GM19395 (cell line): Measurements from ENCODE around the gene VWA5B2.
A peak's percentile ranks its signal among the peaks of the same experiment; 100 is the strongest.

Experiments used
- ATAC-seq: cut with Tn5 transposase; IDR thresholded peaks from one replicate; pipeline ENCODE4 v1.9.1; 2021; ENCODE audit warnings: mild to moderate bottlenecking, moderate library complexity; ENCODE audit not compliant: unreplicated experiment

Gene VWA5B2

DNA sequence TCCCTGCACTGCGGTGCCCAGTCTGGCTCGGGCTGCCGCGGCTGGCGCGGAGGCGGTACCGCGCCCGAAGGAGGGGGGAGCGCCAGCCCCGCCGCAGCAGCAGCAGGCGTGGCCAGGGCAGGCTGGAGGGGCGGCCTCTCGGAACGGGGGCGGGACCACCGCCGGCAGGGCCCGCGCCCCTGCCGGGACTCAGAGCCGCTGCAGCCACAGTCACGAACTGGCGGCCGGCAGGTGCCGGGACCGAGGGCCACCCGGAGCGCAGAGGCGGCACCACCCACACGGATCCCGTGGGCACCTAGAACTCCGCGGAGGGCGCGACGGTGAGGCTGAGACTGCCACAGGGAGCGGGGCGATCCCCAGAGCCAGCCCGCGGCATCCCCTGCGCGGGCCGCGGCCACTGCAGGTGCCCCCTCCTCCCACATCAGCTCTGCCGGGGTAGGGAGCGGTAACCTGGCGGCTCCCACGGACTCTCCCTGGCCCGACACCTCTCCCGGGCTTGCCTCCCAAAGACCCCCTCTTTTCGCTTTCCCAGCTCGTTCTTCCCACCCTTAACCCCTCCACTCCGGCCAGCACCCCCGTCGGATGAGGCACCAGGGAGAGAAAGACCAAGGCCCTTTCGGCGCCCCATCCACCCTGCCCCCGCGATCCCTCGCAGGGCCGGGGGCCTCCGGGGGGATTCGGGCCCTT, at the start of gene VWA5B2:
Gene VWA5B2, plus strand, starts transcription at position 192 of the 687 bp plus-strand sequence. CDS start 944 bp downstream, outside the sequence.
- ATAC-seq = no peak

DNA sequence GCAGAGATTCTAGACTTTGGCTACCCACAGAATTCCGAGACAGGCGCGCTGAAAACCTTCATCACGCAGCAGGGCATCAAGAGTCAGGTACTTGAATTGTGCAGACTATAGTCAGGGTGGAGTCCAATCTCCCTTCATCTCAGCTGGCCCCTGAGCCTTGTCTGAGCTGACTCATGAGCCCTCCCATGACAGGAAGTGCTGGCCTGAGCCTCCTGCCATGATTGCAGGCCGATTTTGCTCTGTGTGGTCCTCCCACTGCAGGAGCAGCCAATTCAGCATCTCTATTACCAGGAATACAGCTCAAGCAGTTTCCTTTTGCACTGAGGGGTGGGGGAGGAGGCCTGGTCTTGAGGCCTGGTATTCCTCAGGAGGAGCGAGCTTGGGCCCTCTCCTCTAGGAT, 49.2 kb upstream of the VWA5B2 start:
- no peak for ATAC-seq

DNA sequence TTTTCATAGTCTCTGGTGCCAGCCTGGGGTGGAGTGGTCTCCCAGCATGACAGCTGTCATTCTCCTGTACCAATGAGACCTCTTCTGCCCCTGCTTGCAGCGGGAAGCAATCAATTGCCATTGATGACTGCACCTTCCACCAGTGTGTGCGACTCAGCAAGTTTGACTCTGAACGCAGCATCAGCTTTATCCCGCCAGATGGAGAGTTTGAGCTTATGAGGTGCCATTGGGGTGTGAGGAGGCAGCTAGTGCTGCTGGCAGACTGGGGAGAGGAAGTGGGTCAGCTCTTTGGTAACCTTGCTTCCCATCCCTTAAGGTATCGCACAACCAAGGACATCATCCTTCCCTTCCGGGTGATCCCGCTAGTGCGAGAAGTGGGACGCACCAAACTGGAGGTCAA, 47.8 kb upstream of the VWA5B2 start:
- ATAC-seq = no peak

DNA sequence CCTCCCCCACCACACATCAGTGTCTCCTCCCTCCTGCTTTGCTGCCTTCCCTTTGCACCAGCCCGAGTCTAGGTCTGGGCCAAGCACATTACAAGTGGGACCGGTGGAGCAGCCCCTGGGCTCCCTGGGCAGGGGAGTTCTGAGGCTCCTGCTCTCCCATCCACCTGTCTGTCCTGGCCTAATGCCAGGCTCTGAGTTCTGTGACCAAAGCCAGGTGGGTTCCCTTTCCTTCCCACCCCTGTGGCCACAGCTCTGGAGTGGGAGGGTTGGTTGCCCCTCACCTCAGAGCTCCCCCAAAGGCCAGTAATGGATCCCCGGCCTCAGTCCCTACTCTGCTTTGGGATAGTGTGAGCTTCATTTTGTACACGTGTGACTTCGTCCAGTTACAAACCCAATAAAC, 45.7 kb upstream of the VWA5B2 start:
- no peak for ATAC-seq

DNA sequence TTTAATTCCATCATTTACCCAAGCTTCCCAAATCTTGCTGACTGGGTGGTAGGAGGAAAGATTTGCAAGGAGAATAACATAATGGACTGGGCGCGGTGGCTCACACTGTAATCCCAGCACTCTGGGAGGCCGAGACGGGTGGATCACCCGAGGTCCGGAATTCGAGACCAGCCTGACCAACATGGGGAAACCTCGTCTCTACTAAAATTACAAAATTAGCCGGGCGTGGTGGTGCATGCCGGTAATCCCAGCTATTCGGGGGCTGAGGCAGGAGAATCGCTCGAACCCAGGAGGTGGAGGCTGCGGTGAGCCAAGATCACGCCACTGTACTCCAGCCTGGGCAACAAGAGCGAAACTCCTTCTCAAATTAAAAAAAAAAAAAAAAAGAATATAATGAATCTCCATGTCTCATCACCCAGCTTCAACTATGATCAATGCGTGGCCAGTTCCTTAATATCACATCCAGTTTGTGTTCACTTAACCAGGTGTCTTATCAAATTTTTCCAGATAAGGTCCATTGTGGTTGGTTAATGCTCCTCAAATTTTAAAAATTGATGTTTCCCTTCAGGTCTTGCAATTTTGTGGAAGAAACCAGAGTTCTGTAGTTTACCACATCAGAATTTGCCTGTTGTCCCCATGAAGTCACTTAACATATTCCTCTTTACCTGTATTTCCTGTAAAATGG, 44.7 kb upstream of the VWA5B2 start:
- ATAC-seq = no peak

DNA sequence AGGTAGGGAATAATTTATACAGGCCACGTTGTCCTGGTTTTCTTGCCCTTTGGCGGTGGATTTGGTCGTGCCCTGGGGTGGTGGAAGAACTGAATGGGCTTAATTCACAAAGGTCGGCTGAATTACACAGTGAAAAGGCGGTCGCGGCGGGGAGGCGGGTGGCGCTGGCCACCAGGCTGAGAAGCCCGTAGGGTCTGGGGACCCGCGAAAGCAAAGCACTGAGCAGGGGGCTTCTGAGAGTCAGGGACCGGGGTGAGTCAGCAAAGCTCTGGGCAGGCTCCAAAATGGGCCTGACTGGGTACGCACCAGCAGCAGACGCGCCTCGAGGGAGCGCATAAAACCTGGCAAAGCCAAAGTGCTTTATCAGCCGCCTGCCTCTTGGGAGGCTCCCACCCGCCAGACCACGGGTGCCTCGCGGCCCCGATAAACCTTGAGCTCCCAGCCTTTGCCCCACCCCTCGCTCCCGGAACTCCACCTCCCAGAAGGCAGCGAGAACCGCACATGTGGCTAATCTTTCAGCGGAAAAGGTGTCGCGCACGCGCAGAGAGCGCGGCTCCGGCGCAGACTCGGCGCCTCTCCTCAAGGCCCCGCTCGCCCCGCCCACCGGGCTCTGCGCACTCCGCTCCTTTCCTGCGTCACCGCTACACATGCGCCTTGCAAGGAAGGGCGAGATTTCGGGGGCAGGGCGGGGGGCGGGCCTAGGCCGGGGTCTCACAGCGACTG, 43.8 kb upstream of the VWA5B2 start:
- ATAC-seq = peak; percentile 91

DNA sequence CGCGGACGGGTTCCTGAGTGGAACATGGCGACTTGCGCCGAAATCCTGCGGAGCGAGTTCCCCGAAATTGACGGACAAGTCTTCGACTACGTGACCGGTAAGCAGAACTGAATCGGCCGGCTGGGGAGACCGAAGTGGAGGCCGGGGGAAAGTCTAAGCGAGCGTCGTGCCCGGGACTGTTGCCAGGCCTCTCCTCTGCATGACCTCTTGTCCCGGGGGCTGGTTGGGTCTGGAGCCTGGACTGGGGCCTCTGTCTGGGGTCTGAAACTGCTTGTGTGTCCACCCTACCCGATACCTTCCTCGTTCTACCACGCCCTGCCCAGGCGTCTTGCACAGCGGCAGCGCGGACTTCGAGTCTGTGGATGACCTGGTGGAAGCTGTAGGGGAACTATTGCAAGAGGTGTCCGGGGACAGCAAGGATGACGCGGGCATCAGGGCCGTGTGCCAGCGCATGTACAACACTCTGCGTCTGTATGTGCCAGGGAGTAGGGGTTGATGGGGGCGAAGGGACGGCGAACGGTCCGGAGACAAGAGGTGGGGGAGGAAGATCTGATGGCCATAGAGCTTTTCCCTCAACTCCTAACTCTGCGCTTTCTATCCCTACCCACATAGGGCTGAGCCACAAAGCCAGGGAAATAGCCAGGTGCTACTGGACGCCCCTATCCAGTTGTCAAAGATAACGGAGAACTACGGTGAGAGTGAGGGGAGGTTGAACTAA, 43.0 kb upstream of the VWA5B2 start, which contains the start of gene ABCF3:
Gene ABCF3, plus strand, starts transcription at position 16 of the 718 bp plus-strand sequence. Its CDS starts 9 bp downstream, at position 25.
- peak; percentile 40 for ATAC-seq

DNA sequence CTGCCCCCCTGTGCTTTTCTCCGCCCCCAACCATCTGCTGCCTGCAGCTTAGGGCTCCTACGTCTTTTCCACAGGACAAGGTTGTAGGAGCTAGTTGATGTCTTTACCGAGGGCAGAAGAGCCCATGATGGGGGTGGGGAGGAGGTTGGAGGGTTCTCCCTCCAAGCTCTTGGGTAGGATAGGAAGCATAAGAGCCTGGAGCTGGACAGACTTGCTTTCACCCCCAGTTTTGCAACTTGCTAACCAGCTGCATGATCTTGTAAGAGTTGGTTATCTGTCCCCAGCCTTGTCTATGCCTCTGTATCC, 42.5 kb upstream of the VWA5B2 start:
- no peak for ATAC-seq

DNA sequence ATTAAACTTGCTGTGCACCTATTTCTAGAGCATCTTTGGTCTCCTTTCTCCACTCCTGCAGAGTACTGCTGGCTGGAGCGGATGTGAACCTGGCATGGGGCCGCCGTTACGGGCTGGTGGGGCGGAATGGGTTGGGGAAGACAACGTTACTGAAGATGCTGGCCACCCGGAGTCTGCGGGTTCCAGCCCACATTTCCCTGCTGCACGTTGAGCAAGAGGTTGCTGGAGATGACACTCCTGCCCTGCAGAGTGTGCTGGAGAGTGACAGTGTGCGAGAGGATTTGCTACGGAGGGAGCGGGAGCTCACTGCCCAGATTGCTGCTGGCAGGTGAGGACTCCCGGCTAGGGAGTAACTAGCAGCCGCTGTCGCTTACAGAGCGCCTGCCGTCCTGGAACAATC, 41.3 kb upstream of the VWA5B2 start:
- no peak for ATAC-seq

DNA sequence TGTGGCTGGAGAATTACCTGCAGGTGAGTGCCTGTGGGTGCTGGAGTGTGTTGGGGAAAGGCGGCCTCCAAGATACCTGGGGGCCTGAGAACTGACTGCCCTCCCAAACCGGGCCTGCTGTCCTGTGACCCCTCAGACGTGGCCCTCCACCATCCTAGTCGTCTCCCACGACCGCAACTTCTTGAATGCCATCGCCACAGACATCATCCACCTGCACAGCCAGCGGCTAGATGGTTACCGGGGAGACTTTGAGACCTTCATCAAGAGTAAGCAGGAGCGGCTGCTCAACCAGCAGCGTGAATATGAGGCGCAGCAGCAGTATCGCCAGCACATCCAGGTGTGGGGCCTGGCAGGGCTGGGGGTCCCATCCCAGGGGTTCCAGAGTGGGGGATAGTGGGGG, 40.0 kb upstream of the VWA5B2 start:
- no peak for ATAC-seq

DNA sequence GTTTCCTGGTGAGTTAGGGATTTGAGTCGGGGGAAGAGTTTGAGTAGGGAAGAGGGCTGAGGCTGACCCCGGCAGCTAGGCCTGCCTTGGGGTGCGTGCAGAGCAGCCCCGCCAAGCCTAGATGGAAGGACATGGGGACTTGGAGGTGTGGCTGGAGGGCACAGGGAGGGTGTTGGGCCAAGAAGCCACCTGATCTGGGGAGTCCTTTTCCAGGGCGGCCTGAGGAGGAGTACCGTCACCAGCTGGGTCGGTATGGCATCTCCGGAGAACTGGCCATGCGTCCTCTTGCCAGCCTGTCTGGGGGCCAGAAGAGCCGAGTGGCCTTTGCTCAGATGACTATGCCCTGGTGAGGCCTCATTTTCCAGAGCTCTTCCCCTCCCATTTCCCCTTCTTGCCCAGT, 36.5 kb upstream of the VWA5B2 start:
- no peak for ATAC-seq

DNA sequence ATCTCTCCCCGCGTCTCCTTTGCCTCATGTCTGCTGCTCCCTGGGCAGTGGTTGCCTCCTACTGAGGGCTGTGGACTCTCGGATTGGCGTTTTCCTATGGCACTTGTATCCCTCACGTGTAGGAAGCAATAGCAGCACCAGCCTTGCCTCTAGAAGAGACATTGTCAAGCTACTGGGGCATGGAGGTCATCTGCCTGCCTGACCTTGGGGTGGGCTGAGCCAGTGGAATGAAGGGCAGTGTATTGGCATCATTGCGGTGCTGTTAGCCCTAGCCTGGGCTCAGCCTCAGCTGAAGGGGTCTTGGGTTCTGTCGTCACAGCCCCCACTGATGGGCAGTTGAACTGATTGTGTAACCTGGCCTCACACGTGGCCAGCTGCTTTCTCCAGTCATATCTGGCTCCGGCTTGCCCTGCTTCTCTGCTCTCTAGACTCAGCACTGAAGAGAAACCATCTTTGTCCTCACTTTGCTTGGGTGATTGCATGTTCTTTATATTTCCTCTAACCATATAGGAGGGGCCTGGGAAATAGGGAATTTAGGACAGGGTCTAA, 35.3 kb upstream of the VWA5B2 start:
- no peak for ATAC-seq

DNA sequence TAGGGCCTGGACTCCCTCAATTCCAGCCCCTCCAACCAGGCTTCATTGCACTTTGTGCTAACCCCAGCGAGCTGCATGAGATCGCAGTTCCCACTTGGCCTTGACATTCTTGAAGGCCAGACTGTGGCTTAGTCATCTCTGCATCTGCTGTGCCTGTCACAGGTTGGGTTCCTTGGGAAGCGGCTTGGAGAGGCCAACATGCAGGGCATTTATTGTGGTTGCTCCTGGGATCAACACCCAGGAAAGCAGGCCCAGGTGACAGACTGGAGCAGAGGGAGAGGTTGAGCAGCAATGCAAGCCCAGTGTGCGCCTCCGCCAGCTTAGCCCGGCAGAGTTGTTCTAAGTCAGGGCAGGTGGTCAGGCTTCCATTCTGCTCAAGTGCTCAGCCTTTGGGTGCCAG, 32.8 kb upstream of the VWA5B2 start:
- ATAC-seq = no peak

DNA sequence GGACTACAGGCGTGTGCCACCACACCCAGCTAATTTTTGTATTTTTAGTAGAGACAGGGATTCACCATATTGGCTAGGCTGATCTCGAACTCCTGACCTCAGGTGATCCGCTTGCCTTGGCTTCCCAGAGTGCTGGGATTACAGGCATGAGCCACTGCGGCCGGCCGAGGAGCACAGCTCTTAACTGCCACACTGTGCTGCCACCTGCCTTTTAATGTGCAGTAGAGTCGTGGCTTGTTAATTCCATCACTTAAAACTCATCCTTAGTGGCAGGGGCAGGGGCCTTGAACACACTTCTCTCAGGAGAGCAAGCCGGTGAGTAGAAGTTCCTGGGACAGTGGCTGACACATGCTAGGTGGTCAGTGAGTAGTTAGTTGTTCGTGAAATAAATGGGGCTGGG, 30.9 kb upstream of the VWA5B2 start:
- ATAC-seq = no peak

DNA sequence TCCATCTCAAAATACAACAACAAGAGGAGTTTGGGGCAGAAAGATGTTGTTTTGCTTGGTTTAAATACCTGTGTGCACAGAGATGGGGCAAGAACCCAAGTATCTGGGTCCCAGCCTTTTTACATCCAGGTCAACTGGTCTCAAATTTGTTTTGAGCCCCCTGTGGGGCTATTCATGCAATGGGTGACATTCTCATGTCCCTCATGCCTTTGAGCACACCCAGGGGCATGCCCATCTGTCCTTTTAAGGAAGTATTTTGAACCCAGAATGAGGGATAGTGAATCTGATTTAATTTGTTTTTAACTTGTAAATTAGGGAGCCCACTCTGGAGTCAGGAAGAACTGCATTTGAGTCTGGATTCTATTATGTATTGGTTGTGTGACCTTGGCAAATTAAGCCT, 28.6 kb upstream of the VWA5B2 start:
- no peak for ATAC-seq

DNA sequence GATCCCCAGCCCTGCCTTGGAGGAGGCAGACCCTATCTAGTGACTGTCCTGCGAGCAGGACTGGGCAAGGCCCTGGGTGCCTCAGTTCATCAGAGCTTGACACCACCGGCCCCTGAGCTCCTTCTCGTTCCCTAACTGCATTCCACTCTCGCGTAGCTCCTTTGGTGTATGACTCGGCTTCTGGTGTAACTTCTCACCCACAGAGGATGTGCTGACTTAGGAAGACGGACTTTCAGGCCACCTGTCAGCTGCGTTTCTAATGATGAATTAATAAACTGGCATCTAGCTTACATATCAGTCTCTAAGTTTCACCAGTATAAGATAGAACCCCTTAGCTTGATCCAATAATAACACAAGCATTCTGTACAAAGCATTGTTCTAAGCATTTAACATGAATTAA, 25.9 kb upstream of the VWA5B2 start:
- no peak for ATAC-seq

DNA sequence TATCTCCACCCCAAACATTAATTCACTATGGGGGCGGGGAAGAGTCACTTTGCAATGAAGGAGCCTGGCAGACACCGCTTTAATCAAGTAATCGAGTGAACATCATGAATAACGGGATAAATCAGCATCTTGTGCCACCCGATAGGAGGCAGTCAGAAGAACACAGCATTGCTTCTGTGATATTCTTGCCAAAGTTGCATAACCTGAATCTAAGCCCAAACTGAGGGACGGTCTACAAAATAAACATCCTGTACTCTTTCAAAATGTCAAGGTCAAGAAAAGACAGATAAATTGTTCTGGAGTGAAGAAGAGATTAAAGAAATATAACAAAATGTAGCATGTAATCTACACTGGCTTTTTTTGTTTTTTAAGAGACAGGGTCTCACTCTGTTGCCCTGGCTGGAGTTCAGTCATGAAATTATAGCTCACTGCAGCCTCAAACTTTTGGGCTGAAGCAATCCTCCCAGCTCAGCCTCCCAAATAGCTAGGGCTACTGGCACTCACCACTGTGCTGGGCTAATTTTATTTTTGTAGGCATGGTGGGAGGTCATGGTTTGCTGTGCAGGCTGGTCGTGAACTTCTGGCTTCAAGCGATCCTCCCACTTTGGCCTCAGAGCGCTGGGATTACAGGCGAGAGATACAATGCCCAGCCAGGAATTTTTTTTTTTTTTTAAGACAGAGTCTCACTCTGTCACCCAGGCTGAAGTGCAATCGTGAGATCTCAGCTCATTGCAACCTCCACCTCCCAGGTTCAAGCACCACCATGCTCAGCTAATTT, 20.1 kb upstream of the VWA5B2 start:
- ATAC-seq = no peak

DNA sequence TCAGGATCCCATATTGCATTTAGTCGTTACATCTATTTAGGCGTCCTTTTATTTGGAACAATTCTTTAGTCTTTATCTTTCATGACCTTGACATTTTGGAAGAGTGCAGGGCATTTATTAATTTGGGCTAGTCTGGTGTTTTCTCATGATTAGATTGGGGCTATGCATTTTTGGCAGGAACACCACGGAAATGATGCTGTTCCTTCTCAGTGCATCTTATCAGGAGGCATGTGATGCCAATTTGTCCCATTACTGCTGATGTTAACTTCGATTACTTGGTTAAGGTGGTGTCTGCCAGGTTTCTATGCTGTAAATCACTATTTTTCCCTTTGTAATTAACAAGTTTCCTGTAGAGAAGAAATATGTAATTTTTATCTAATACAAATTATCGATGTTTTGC, 18.1 kb upstream of the VWA5B2 start:
- ATAC-seq = no peak

DNA sequence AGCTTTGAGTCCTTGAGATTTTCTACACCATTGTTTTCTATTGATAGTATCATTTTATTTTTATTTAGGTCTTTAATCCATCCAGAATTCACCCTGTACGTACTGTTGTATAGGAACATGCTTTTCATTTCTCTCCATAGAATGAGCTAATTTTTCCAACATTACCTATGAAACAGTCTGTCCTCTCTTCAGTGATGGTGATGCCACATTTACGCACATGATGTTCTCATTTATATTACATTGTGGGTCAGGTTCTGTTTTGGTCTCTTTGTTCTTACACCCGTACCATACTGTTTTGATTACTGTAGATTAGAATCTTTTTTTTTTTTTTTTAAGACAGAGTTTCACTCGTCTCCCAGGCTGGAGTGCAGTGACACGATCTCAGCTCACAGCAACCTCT, 17.7 kb upstream of the VWA5B2 start:
- ATAC-seq = no peak

DNA sequence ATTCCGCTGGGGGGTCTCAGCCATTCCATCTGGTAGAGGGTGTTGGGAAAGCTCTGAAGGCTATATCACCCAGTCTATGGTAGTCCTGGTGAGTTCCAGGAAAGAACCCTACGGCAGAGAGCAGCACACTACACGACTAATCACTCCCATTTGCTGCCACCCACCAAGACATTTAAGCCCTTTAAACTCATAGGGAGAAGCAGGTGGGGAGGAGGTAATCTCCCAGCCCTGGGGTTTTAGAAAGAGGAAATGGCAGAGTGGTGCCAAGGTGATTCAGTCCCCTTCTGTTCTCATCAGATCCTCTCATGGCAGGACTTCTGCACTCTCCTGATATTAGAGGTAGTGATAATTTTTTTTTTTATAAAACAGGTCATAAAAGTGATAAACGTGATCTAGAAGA, 10.6 kb upstream of the VWA5B2 start:
- no peak for ATAC-seq
